GM18511 (cell line): ENCODE results near the gene KIF15.
"Not testable (repeated sequence)": the region's sequence is repeated elsewhere in the genome, so short reads cannot be mapped to it uniquely, and the experiment has no call there.

Experiments used
- ATAC-seq: cut with Tn5 transposase; IDR thresholded peaks from one replicate; pipeline ENCODE4 v1.9.1; 2021; ENCODE audit warnings: mild to moderate bottlenecking, moderate library complexity; ENCODE audit not compliant: unreplicated experiment

KIF15 gene

GRCh38 chr3:44761424-44762169, at the start of gene KIF15, which contains the start of gene KIAA1143:
TSS of gene KIF15 (plus strand) at chr3:44761794. CDS start at chr3:44761866, 72 bp downstream.
TSS of gene KIAA1143 (minus strand) at chr3:44761619. CDS start at chr3:44761602, 17 bp downstream.
- ATAC-seq = peak; percentile 91

- no peak for ATAC-seq
These were observed 49.0 kb upstream of the KIF15 start, which contains the start of gene ZNF502 for GRCh38 chr3:44712455-44713075. TSS of gene ZNF502 (plus strand) at chr3:44712660. CDS start at chr3:44720262, 7,602 bp downstream.

GRCh38 chr3:44721231-44722102, 40.1 kb upstream of the KIF15 start:
- no peak for ATAC-seq

- no peak for ATAC-seq
These were observed 39.5 kb upstream of the KIF15 start for GRCh38 chr3:44722103-44722401.

GRCh38 chr3:44729384-44729910, 32.1 kb upstream of the KIF15 start, which contains the start of gene ZNF501:
TSS of gene ZNF501 (plus strand) at chr3:44729635. CDS start at chr3:44734422, 4,787 bp downstream.
- no peak for ATAC-seq

- no peak for ATAC-seq
These were observed 26.9 kb upstream of the KIF15 start for GRCh38 chr3:44734646-44735168.

- ATAC-seq = no peak
These were observed 532 bp upstream of the KIF15 start for GRCh38 chr3:44761101-44761423.

GRCh38 chr3:44762170-44762677, 630 bp downstream of the KIF15 start:
- peak; percentile 22 for ATAC-seq

GRCh38 chr3:44762690-44763089, 1.1 kb downstream of the KIF15 start:
- ATAC-seq = no peak

- no peak for ATAC-seq
These were observed 2.7 kb downstream of the KIF15 start for GRCh38 chr3:44764248-44764647.

GRCh38 chr3:44771424-44772098, 10.0 kb downstream of the KIF15 start:
- no peak for ATAC-seq

- ATAC-seq = no peak
These were observed 10.5 kb downstream of the KIF15 start for GRCh38 chr3:44772099-44772442.

GRCh38 chr3:44782891-44783290, 21.3 kb downstream of the KIF15 start:
- ATAC-seq = no peak

GRCh38 chr3:44795197-44795596, 33.6 kb downstream of the KIF15 start:
- no peak for ATAC-seq

GRCh38 chr3:44802011-44802410, 40.4 kb downstream of the KIF15 start:
- ATAC-seq = no peak

GRCh38 chr3:44803298-44803697, 41.7 kb downstream of the KIF15 start:
- no peak for ATAC-seq

- no peak for ATAC-seq
These were observed 44.4 kb downstream of the KIF15 start for GRCh38 chr3:44805960-44806359.

GRCh38 chr3:44814751-44815150, 53.2 kb downstream of the KIF15 start:
- ATAC-seq = no peak

GRCh38 chr3:44816334-44816733, 54.7 kb downstream of the KIF15 start:
- ATAC-seq = not testable (repeated sequence)

GRCh38 chr3:44821206-44821605, 59.6 kb downstream of the KIF15 start:
- ATAC-seq = not testable (repeated sequence)
